ENCODE measurements around the gene SRGAP3.

SRGAP3 gene

DNA sequence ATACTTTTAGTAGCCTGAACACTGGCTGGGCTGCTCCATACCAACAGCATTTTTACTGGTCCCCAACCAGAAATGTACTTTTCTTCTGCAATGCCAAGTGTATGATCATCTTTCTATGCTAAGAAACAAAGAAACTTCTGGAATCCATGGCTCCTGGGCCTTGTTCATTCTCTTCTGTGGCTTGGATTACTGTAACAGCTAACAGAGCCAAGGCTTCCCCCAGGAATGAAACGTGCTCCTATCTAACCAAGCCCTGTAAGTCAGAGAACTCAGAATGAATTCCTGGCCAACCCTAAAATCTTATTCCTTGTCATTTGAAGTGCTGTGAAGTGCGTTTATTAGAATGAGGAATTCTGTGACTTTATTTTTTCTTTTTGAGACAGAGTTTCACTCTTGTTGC, 183.3 kb downstream of the SRGAP3 start:
- Mint-ChIP-seq H3K27ac (ENCODE audit: low read depth) (no peak overlapping the region), H3K9me3 (peaks cover 5% of the 10 kb centered on the region), H3K4me1 (no peaks in the 10 kb centered on the region), H3K27me3 (peaks cover 42% of the 10 kb centered on the region), H3K36me3 (ENCODE audit: insufficient read depth) (no peaks in the 10 kb centered on the region), H3K4me3 (no peak overlapping the region)
- ATAC-seq (replicated peaks; ENCODE audit: extremely low read depth, poor library complexity, severe bottlenecking) (no peak), DNase-seq (ENCODE audit: low spot score in 2 of 2) (no peak)

DNA sequence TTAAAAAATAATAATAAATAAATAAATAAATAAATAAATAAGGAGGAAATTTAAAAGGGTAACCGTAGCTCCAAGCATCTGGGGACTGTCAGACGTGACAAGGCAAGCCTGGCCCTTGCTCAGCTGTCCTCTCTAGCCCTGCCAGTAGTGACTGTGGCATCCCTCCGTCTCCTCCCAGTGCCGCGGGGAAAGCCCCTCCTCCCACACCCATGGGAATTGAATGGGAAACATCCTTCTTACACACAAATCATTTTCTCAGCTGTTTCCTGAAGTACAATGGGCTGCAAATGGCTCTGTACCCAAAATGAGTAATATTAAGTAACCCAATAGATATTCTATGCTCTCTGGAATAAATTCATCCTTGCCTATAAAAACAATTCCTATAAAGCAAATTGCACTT, 184.6 kb downstream of the SRGAP3 start:
- no peaks in the 10 kb centered on the region for H3K36me3 Mint-ChIP-seq (ENCODE audit: insufficient read depth)
- H3K9me3 Mint-ChIP-seq: peaks cover 5% of the 10 kb centered on the region
- no peaks in the 10 kb centered on the region for H3K4me1 Mint-ChIP-seq
- H3K27ac Mint-ChIP-seq (ENCODE audit: low read depth): no peak overlapping the region
- peaks cover 40% of the 10 kb centered on the region for H3K27me3 Mint-ChIP-seq
- no peak for ATAC-seq (replicated peaks; ENCODE audit: extremely low read depth, poor library complexity, severe bottlenecking)
- no peak overlapping the region for H3K4me3 Mint-ChIP-seq
- DNase-seq (ENCODE audit: low spot score in 2 of 2): no peak

DNA sequence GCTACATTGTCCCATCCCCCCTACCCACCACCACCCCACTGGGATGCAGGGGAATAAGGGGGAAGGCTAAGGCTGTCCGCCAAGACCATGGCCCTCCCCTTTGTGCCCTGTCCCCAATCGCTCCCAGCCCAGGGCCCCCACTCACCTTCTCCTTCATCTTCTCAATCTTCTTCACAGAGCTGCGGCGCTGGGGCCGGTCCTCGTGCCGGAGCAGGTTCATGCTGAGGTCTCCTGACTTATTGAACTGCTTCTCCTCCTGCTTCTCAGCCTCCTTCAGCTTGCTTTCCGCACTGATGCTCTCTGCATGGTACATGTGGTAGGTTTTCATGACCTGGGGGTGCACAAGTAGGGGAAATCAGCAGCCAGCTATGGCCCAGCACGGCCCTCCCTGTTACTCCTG, 185.2 kb downstream of the SRGAP3 start:
- Mint-ChIP-seq H3K4me1 (no peaks in the 10 kb centered on the region), H3K9me3 (peaks cover 5% of the 10 kb centered on the region), H3K4me3 (no peak overlapping the region), H3K27me3 (peaks cover 44% of the 10 kb centered on the region), H3K27ac (ENCODE audit: low read depth) (no peak overlapping the region), H3K36me3 (ENCODE audit: insufficient read depth) (no peaks in the 10 kb centered on the region)
- no peak for ATAC-seq (replicated peaks; ENCODE audit: extremely low read depth, poor library complexity, severe bottlenecking)
- DNase-seq (ENCODE audit: low spot score in 2 of 2): no peak

DNA sequence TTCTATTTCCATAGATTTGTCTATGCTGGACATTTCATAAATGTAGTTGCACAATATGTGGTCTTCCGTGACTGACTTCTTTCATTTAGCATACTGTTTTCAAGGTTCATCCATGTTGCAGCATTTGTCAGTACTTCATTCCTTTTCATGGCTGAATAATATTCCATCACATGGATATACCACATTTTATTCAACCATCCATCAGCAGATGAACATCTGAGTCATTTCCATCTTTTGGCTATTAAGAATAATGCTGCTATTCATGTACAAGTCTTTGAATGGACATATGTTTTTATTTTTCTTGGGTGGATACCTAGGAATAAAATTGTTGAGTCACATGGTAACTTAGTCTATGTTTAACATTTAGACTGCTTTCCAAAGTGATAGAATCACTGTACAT, 186.9 kb downstream of the SRGAP3 start:
- DNase-seq (ENCODE audit: low spot score in 2 of 2) (no peak), ATAC-seq (replicated peaks; ENCODE audit: extremely low read depth, poor library complexity, severe bottlenecking) (no peak)
- H3K4me1 Mint-ChIP-seq: no peaks in the 10 kb centered on the region
- H3K4me3 Mint-ChIP-seq: no peak overlapping the region
- H3K27ac Mint-ChIP-seq (ENCODE audit: low read depth): no peak overlapping the region
- H3K36me3 Mint-ChIP-seq (ENCODE audit: insufficient read depth): no peaks in the 10 kb centered on the region
- H3K27me3 Mint-ChIP-seq: peaks cover 44% of the 10 kb centered on the region
- H3K9me3 Mint-ChIP-seq: peaks cover 5% of the 10 kb centered on the region

DNA sequence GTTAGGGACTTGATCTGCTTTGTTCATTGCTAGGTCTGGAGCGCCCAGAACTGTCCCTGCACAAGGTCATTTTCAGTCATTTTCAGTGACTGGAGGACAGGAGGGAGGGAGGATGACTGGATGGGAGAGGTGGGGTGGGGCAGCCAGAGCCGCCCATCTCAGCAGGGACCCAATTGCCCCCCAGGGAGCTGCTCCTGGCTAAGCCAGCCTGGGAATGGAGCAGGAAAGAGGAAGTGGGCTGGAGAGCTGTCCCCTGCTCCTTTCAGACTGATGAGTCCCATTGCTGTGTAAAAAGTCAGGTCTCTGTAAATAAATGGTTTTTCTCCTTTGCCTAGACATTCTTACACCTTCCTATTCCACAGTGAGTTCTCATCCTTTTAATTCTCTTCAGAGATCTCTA, 187.8 kb downstream of the SRGAP3 start:
- H3K36me3 Mint-ChIP-seq (ENCODE audit: insufficient read depth): no peaks in the 10 kb centered on the region
- no peak overlapping the region for H3K4me3 Mint-ChIP-seq
- DNase-seq (ENCODE audit: low spot score in 2 of 2) (no peak), ATAC-seq (replicated peaks; ENCODE audit: extremely low read depth, poor library complexity, severe bottlenecking) (no peak)
- peaks cover 44% of the 10 kb centered on the region for H3K27me3 Mint-ChIP-seq
- peaks cover 5% of the 10 kb centered on the region for H3K9me3 Mint-ChIP-seq
- no peak overlapping the region for H3K27ac Mint-ChIP-seq (ENCODE audit: low read depth)
- no peaks in the 10 kb centered on the region for H3K4me1 Mint-ChIP-seq

DNA sequence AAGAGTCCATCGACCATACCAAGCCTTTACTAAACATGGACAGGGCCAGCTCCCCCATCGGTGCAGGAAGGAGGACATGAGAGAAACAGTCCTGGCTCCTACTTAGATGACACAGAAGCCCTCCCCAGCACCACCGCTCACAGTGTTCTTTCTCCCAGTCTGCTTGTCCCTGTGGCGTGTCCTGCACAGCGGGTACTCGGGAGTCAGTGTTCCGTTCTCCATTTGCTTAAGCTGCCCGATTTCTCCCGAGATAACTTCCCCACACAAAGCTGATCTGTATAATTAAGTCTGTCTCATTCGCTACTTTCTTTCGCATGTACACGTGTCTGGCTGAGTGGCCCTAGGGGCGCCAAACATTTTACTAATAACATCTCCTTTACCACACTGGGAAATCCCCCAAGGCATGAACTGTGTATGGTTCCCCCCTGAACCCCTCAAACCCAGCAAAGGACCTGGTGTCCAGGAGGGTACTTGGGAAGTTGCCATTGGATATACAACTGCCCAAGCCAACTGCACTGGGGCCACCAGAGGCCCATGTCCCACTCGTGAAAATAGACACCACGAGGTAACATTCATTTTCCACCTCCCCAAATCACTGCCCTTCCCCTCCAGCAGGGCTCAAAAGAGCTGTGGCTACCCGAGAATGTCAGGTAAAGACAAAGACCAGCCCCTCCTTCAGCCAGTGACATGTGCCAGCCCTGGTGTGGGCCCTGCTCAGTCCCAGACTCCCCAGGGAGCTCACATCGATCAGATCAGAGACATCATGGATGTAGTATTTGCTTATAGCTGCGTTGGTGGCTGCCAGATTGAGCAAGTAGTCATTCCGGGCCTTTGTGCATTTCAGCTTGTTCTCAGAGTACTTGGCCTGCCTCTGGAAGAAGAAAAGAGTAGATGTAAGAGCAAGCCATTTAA, 189.7 kb downstream of the SRGAP3 start:
- Mint-ChIP-seq H3K4me3 (no peak overlapping the region), H3K27me3 (peaks cover 31% of the 10 kb centered on the region)

DNA sequence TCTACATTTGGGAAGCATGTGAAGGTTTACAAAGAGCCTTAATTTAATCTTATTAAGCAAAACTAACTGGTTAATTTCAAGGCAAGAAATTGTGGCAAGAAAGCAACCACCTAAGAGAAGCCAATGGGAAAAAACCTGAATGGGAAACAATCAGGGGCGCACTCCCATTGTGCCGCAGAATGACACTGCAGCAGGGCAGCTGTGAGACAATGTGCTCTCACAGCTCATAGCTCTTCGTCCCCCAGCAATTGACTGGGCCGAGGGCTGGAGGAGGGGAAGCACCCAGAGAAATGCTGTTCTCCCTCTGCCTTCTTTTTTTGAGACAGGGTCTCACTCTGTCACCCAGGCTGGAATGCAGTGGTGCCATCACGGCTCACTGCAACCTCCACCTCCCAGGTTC, 192.9 kb downstream of the SRGAP3 start:
- no peak overlapping the region for H3K4me3 Mint-ChIP-seq
- peaks cover 2% of the 10 kb centered on the region for H3K36me3 Mint-ChIP-seq (ENCODE audit: insufficient read depth)
- no peak overlapping the region for H3K27ac Mint-ChIP-seq (ENCODE audit: low read depth)
- no peaks in the 10 kb centered on the region for H3K9me3 Mint-ChIP-seq
- no peaks in the 10 kb centered on the region for H3K4me1 Mint-ChIP-seq
- no peak for DNase-seq (ENCODE audit: low spot score in 2 of 2)
- peaks cover 11% of the 10 kb centered on the region for H3K27me3 Mint-ChIP-seq
- no peak for ATAC-seq (replicated peaks; ENCODE audit: extremely low read depth, poor library complexity, severe bottlenecking)

More for the DNA sequence above, 189.7 kb downstream of the SRGAP3 start:
- no peak overlapping the region for H3K27ac Mint-ChIP-seq (ENCODE audit: low read depth)
- H3K36me3 Mint-ChIP-seq (ENCODE audit: insufficient read depth): peaks cover 2% of the 10 kb centered on the region
- ATAC-seq (replicated peaks; ENCODE audit: extremely low read depth, poor library complexity, severe bottlenecking) (no peak), DNase-seq (ENCODE audit: low spot score in 2 of 2) (no peak)
- peaks cover 5% of the 10 kb centered on the region for H3K9me3 Mint-ChIP-seq
- no peaks in the 10 kb centered on the region for H3K4me1 Mint-ChIP-seq

DNA sequence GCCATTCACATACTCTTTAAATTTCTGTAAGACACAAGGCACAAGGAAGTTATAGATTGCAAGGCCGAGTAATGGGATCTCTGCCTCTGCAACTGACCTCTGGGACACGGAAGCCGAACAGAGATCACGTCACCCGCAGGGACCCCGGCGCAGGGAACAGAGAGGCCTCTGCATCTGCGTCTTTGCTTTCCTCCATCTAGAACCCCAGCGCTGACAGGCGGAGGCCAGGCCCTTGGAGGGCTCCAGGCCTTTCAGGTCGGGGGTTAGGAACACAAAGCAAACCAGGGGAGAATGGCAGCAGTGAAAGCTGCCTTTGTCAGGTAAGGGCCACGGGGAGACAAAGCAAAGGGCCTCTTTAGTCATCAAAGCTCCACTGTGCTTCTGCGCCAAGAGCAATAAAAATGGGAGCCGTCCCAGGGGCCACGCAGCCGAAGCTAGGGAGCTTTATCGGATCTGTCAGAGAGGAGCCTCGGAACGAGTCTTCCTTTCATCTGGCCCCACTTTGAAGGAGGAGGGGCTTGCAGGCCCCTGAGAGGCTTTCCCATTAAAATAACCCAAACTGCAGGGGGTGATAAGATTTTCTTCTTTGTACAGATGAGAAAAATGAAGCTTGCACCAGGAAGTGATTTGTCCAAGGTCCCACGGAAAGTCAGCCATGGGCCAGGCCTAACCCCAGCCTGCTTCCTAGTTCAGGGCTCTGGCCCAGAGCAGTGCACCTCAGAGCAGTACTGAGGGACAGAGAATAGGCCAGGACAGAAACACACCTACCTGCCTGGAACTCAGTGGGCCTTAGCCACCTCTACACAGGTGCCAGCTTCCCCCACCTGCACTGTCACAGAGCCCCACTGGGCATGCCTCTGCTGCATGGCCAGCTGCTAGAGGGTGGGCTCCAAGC, 201.7 kb downstream of the SRGAP3 start:
- ATAC-seq (replicated peaks; ENCODE audit: extremely low read depth, poor library complexity, severe bottlenecking) (no peak), DNase-seq (ENCODE audit: low spot score in 2 of 2) (no peak)
- H3K4me1 Mint-ChIP-seq: no peaks in the 10 kb centered on the region
- H3K36me3 Mint-ChIP-seq (ENCODE audit: insufficient read depth): peaks cover 2% of the 10 kb centered on the region
- H3K9me3 Mint-ChIP-seq: no peaks in the 10 kb centered on the region
- no peak overlapping the region for H3K4me3 Mint-ChIP-seq
- no peaks in the 10 kb centered on the region for H3K27me3 Mint-ChIP-seq
- H3K27ac Mint-ChIP-seq (ENCODE audit: low read depth): no peak overlapping the region

DNA sequence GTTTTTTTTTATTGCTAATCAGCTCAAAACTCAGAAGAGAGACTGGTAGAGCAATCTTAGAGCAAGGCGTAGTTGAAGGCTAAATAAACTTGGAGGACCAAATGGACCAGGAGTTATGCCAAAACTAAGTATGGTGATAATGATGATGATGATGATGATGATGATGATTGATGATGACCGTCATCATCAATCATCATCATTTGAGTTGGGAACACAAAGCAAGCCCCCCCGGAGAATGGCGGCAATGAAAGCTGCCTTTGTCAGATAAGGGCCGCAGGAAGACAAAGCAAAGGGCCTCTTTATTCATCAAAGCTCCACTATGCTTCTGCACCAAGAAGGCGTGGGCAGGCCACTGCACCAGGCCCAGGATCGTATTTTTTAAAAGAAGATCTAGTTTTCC, 204.1 kb downstream of the SRGAP3 start:
- Mint-ChIP-seq H3K9me3 (no peaks in the 10 kb centered on the region), H3K4me3 (no peak overlapping the region), H3K27me3 (no peaks in the 10 kb centered on the region), H3K36me3 (ENCODE audit: insufficient read depth) (peaks cover 2% of the 10 kb centered on the region), H3K27ac (ENCODE audit: low read depth) (no peak overlapping the region), H3K4me1 (no peaks in the 10 kb centered on the region)
- DNase-seq (ENCODE audit: low spot score in 2 of 2) (no peak), ATAC-seq (replicated peaks; ENCODE audit: extremely low read depth, poor library complexity, severe bottlenecking) (no peak)

DNA sequence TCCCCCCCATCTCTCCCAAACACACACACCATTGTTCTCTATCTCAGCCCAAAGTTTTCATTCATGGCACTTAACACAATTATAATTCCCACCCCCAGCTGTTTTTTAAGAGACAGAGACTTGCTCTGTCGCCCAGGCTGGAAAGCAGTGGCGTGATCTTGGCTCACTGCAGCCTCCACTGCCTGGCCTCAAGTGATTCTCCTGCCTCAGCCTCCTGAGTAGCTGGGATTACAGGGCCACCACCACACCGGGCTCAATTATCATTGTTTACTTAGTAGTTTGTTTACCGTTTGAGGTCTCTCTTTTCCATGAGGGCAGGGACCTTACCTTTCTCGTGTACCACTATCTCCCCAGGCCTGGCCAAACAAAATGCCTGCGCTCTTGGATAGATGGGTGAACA, 206.4 kb downstream of the SRGAP3 start:
- H3K27ac Mint-ChIP-seq (ENCODE audit: low read depth): no peak overlapping the region
- ATAC-seq (replicated peaks; ENCODE audit: extremely low read depth, poor library complexity, severe bottlenecking) (no peak), DNase-seq (ENCODE audit: low spot score in 2 of 2) (no peak)
- H3K4me1 Mint-ChIP-seq: no peaks in the 10 kb centered on the region
- no peaks in the 10 kb centered on the region for H3K9me3 Mint-ChIP-seq
- H3K27me3 Mint-ChIP-seq: no peaks in the 10 kb centered on the region
- H3K4me3 Mint-ChIP-seq: no peak overlapping the region
- no peaks in the 10 kb centered on the region for H3K36me3 Mint-ChIP-seq (ENCODE audit: insufficient read depth)

DNA sequence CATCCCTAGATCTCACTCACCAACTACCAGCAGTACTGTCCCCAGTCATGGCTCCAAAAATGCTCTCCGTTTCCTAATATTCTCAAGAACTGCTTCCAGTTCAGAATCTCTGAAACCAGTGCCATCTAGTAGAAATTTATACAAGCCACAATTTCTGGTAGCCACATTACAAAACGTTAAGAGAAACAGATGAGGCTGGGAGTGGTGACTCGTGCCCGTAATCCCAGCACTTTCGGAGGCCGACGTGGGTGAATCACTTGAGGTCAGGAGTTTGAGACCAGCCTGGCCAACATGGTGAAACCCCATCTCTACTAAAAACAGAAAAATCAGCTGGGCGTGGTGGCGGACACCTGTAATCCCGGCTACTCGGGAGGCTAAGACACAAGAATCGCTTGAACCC, 207.8 kb downstream of the SRGAP3 start:
- Mint-ChIP-seq H3K27me3 (no peaks in the 10 kb centered on the region), H3K36me3 (ENCODE audit: insufficient read depth) (no peaks in the 10 kb centered on the region), H3K4me1 (no peaks in the 10 kb centered on the region), H3K4me3 (no peak overlapping the region), H3K9me3 (no peaks in the 10 kb centered on the region), H3K27ac (ENCODE audit: low read depth) (no peak overlapping the region)
- ATAC-seq (replicated peaks; ENCODE audit: extremely low read depth, poor library complexity, severe bottlenecking) (no peak), DNase-seq (ENCODE audit: low spot score in 2 of 2) (no peak)

DNA sequence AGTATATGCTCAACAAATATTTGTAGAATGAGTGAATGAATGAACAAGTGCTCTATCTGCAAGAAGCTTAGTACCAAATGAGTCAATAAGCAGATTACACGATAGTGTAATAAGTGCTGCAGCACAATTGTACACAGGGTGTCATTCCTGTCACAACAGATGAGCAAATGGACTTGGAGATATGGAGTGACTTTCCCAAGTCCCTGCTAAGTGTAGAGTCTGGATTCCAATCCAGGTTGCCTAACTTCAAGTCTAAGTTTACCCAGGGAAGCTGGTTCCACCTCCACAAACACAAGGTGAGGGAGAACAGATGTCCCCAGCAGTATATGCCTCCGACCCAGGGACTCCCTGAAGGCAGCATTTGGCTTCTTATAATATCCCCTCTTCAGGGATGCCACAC, 208.4 kb downstream of the SRGAP3 start:
- Mint-ChIP-seq H3K27me3 (no peaks in the 10 kb centered on the region), H3K4me1 (no peaks in the 10 kb centered on the region), H3K36me3 (ENCODE audit: insufficient read depth) (no peaks in the 10 kb centered on the region), H3K4me3 (no peak overlapping the region), H3K9me3 (no peaks in the 10 kb centered on the region), H3K27ac (ENCODE audit: low read depth) (no peak overlapping the region)
- ATAC-seq (replicated peaks; ENCODE audit: extremely low read depth, poor library complexity, severe bottlenecking) (no peak), DNase-seq (ENCODE audit: low spot score in 2 of 2) (no peak)

Measured in central memory CD8-positive, alpha-beta T cell (primary cell).